PFSK-1 (cell line): ENCODE results near the gene TCEA2.

Experiments
- FOXP2 ChIP-seq: optimal IDR thresholded peaks from 2 replicates; pipeline ENCODE3; 2011; ENCODE audit warnings: borderline replicate concordance, control low read depth, inconsistent platforms; ENCODE audit not compliant: insufficient read depth; ENCODE audit errors: extremely low read length, extremely low read depth
- POLR2AphosphoS5 ChIP-seq: IDR thresholded peaks from 2 replicates; pipeline ENCODE4 v1.6.1; 2012; ENCODE audit warnings: low read depth, mild to moderate bottlenecking, control low read depth, low read length, moderate library complexity
- TAF1 ChIP-seq: IDR thresholded peaks from 2 replicates; pipeline ENCODE4 v1.6.1; 2012; ENCODE audit warnings: low read length, control low read depth, borderline replicate concordance; ENCODE audit not compliant: insufficient read depth

DNA sequence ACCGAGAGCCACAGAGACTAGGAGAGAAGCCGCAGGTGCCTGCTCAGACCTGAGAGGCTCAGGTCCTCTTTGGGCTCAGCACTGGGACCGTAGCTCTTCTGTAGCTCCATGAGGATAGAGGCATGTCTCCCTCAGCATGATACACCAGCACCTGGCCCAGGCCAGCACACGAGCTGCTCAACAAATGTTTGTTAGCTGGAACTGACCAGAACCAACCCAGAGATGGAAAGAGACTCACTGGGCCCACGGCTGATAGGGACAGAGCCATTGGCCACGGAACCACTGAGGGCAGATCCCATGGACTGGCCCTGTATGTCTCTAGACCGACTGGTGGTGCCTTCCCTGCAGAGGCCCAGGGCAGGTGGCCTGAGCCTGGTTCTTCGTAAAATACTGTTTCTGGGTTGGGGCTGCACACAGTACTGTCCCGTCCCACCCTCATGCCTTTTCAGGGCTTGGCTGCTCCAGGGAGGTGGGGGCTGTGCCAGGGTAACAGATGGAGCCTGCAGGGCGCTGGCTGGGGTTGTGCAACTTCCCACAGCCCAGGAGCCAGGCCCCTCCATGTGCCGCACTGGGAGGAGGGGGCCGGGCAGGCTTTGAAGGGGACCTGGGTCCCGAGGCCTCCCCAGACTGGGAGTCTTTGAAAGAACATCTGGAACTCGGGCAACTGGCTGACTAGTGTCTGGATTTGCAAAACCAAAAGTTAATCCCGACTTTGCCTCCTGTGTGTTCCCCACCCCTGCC is 21.8 kb upstream of the TCEA2 start:
- no peak for TF ChIP-seq FOXP2
- no peak for TF ChIP-seq POLR2AphosphoS5
- TF ChIP-seq TAF1 = no peak
